ENCODE results near the gene ZNF346.

DNA sequence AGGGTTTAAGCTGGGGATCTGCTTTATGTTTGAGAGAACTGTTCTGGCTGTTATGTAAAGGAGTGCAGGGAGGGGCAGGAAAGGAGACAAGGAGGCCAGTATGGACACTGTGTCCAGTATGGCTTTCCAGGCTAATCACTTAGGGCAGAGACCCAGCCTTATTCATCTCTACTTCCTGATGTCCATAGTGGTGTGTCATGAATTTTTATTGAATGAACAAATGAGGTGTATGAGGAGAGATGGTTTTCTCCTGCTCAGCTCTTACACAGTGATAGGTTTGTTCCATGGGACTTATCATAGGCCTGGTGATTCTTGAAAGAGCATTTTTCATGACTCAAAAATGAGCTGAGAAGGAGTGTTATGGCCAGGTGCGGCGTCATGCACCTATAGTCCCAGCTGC, 43.7 kb downstream of the ZNF346 start:
- no peak for TF ChIP-seq FOXP1 (CRISPR knock-in tag; IDR thresholded peaks at IDR 0.05; ENCODE audit: borderline replicate concordance)
- TF ChIP-seq CREB1 (CRISPR knock-in tag; IDR thresholded peaks at IDR 0.05), result no peak

Measured in WTC11 (cell line).